Lower leg skin (tissue), 4 donors: Measurements from ENCODE around the gene ASB10. TPM values are rescaled to one million over a fixed set of nuclear protein-coding genes. Genes with fewer than 3 reads are reported as not detected.

Source experiments
- DNase-seq, 2 donors: peaks; one replicate each; pipeline ENCODE4 v3.0.0-alpha.2; 2019; ENCODE audit warnings: low spot score in 2 of 2
- H3K4me3 ChIP-seq: fragments of 200-600 bp; sonication (generic); 2 replicates; pipeline ENCODE4 v1.5.1; 2017; ENCODE audit warnings: mild to moderate bottlenecking, low read depth; ENCODE audit not compliant: poor library complexity, severe bottlenecking
- CTCF ChIP-seq, 3 donors: fragments of 450-650 bp; IDR thresholded peaks; one replicate each; pipeline ENCODE4 v1.5.1; 2016; ENCODE audit warnings: antibody characterized with exemption in 3 of 3, mild to moderate bottlenecking in 3 of 3, moderate library complexity in 2 of 3
- POLR2A ChIP-seq, 2 donors: fragments of 450-650 bp; IDR thresholded peaks; one replicate each; pipeline ENCODE4 v1.6.1; 2016 to 2017; ENCODE audit warnings: antibody characterized with exemption in 2 of 2, mild to moderate bottlenecking in 1 of 2, moderate library complexity in 1 of 2
- WGBS, 2 donors: methylation state at CpG; one replicate each; pipeline ENCODE4 v1.1.5; 2018; 5-methylcytosine and 5-hydroxymethylcytosine counted together
- intact Hi-C: fragments of 100-400 bp; cut with DNase I; formaldehyde crosslinking; loops from one replicate; pipeline ENCODE4 v1.15.0; 2023; ENCODE audit warnings: low total_unique reads
- total RNA-seq, 4 donors: library from RNA; depleted of rRNA; stranded (reverse); fragments of >200 nt; gene quantifications; one replicate each; pipeline ENCODE4 v1.1.0, GENCODE V29; 2016

ASB10 gene
- total RNA-seq, 4 donors from 2014 or later: not detected

DNA sequence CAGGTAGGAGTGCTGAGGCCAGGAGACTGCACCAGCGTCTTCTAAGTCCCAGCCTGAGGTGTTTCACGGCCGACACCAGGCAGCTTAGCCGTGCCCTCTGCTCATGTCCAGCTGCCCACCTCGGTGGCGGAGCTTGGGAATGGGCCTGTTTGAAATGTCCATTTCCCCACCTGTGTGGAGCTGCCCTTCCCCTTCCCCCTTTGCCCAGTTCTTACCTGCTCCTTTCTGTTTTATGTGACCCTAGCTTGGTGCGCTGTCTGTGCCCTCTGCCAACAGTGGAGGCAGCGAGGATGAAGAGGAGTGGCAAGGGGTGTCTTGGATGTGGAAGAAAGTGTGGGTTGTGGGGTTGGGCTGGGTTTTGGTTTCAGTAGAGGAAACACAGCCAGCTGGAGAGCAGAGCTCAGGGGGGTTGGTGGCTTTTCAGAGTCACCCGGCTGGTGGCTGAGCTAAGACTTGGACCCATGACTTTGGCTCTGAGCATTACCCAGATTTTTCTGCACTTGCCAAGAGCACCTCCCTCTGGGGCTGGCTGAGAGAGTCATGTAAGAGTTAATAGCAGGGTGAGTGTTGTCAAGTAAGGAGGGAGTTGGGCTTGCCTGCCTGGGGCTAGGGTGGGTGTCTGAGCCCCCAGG is 57.0 kb downstream of the ASB10 start:
- intact Hi-C loops: loop anchor here (5.0 kb wide), 1 partner anchor 172 kb away; no protein-coding TSS in a partner anchor
- H3K4me3 ChIP-seq: no peak overlapping the region
- 84 to 92% methylated on average over 9 of the region's 9 CpGs for WGBS, 2 donors
- DNase-seq: no peak
- TF ChIP-seq POLR2A (IDR thresholded peaks at IDR 0.05) (no peak), CTCF (IDR thresholded peaks at IDR 0.05) (no peak)

- intact Hi-C loops: no loop called here
- WGBS, 2 donors: 87 to 89% methylated on average over 23 to 26 of the region's 28 CpGs
- DNase-seq: no peak
Observed at GRCh38 chr7:151129117-151129959, 57.7 kb downstream of the ASB10 start.

GRCh38 chr7:151128716-151129115 is 58.3 kb downstream of the ASB10 start:
- H3K4me3 ChIP-seq: no peak overlapping the region
- TF ChIP-seq POLR2A (IDR thresholded peaks at IDR 0.05) (no peak), CTCF (IDR thresholded peaks at IDR 0.05) (no peak)
- WGBS, 2 donors: 78 to 83% methylated on average over 8 of the region's 8 CpGs
- intact Hi-C loops: no loop called here
- no peak for DNase-seq

More at GRCh38 chr7:151129117-151129959, 57.7 kb downstream of the ASB10 start:
- H3K4me3 ChIP-seq: no peak overlapping the region
- no peak for TF ChIP-seq CTCF (IDR thresholded peaks at IDR 0.05)

DNA sequence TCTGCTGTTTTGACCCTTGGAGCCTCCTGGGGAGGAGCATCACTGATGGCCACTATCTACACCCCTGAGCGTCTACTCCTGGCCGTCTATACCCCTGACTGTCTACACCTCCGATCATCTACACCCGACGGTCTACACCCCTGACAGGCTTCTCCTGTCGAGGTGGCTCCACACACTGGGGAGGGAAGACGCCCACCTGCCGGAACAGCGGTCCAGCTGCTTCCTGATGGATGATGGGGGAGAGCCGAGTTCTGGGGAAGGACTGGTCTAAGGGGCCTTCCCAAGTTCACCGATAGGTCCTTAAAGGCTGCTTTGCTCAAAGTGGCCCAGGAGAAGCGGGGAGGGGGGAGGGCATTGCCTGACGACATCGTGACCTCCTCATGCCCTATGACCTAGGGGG is 58.9 kb downstream of the ASB10 start:
- DNase-seq: no peak
- H3K4me3 ChIP-seq: no peak overlapping the region
- no peak for TF ChIP-seq CTCF (IDR thresholded peaks at IDR 0.05)
- no peak for TF ChIP-seq POLR2A (IDR thresholded peaks at IDR 0.05)
- intact Hi-C loops: no loop called here
- WGBS, 2 donors: 79 to 82% methylated on average over 10 to 14 of the region's 14 CpGs

DNA sequence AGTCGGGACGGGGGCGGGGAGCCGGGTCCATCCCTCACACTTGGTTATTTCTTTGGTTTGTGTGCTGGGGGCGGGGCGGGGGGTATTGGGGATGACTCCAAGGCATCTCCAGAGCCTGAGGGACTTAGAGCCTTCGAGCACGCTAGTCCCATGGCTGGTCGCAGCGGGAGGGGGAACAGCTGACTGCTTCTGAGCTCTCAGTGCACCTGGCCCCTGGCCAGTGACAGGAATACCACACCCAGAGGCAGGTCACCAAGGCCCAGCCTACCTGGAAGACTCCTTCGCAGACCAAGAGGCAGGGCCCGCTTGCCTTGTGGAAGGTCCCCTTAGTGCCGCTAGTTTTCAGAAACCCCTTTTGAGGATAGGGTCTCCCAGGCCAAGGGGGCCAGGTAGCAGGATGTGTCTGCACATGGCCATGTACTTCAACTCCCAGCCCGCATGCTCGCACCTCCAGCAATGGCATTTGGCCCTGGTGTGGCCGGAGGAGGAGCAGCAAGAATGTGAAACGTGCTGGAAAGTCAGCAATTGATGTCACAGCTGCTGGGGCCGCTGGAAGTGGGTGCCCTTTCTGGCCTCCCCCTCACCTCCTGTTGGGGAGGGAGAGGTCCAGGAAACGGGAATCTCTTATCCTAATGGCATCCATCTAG is 60.4 kb downstream of the ASB10 start:
- no peak overlapping the region for H3K4me3 ChIP-seq
- 50 to 59% methylated on average over 17 to 19 of the region's 19 CpGs for WGBS, 2 donors
- TF ChIP-seq POLR2A (IDR thresholded peaks at IDR 0.05): no peak
- DNase-seq: no peak
- intact Hi-C loops: no loop called here
